K562 (cell line): ENCODE results near the gene TMEM50B. TPM values are rescaled to one million over a fixed set of nuclear protein-coding genes. Genes with fewer than 3 reads are reported as not detected.

Experiments
- BRCA1 ChIP-seq, 2 experiments: fragments of 450-650 bp in 1 of 2; sonication (generic) in 1 of 2; formaldehyde crosslinking in 1 of 2; IDR thresholded peaks; 2 replicates each; pipeline versions ENCODE4 v1.5.0 to v1.6.1; 2017 to 2020; ENCODE audit warnings: mild to moderate bottlenecking in 1 of 2, missing genetic modification reagents in 1 of 2
- GATAD2A ChIP-seq: fragments of 450-650 bp; IDR thresholded peaks from 2 replicates; pipeline ENCODE4 v1.6.1; 2017
- KLF10 ChIP-seq: fragments of 250-450 bp; sonication (Bioruptor Pico); IDR thresholded peaks from 2 replicates; pipeline ENCODE4 v1.6.1; 2021; ENCODE audit warnings: matching md5 sums
- NFE2 ChIP-seq: IDR thresholded peaks from 2 replicates; pipeline ENCODE4 v1.6.1; 2014; ENCODE audit warnings: antibody characterized with exemption, low read depth
- PHTF2 ChIP-seq: fragments of 250-450 bp; sonication (Bioruptor Pico); IDR thresholded peaks from 2 replicates; pipeline ENCODE4 v1.5.0; 2021; ENCODE audit warnings: mild to moderate bottlenecking
- SMAD4 ChIP-seq: fragments of 250-450 bp; sonication (Bioruptor Pico); conservative IDR thresholded peaks from 2 replicates; pipeline ENCODE4 v1.8.0; 2021; ENCODE audit warnings: inconsistent platforms, mild to moderate bottlenecking, moderate library complexity
- SREBF1 ChIP-seq: fragments of 150-350 bp; IDR thresholded peaks from 2 replicates; pipeline ENCODE4 v1.6.1; 2014; ENCODE audit warnings: antibody characterized with exemption, low read depth, low read length, borderline replicate concordance
- ZNF324 ChIP-seq: fragments of 250-450 bp; sonication (Bioruptor Pico); IDR thresholded peaks from 2 replicates; pipeline ENCODE4 v1.4.0; 2020; ENCODE audit warnings: mild to moderate bottlenecking
- ZSCAN29 ChIP-seq: fragments of 450-650 bp; IDR thresholded peaks from 2 replicates; pipeline ENCODE4 v1.6.1; 2017
- polyA plus RNA-seq, 8 experiments: library from polyadenylated mRNA; depleted of rRNA in 4 of 8; stranded (reverse) in 5 of 8; unstranded in 3 of 8; fragments of >200 nt; fragmentation: Nextera tagmentation in 2 of 8; fragmentation: Illumina TruSeq in 1 of 8; extraction: Ambion mirVana in 2 of 8; extraction: Trizol in 1 of 8; gene quantifications; 2 replicates each; pipeline versions ENCODE4 v1.2.1 to v1.2.3, GENCODE V29; 2011 to 2014; ENCODE audit warnings: inconsistent platforms in 1 of 8, missing spikeins in 1 of 8
- total RNA-seq, 7 experiments: library from RNA; depleted of rRNA in 6 of 7; stranded (reverse); fragments of >200 nt in 6 of 7; fragmentation: Illumina TruSeq in 2 of 7; extraction: Trizol in 2 of 7; gene quantifications; 2 replicates each; pipeline versions ENCODE4 v1.2.1 to v1.2.3, GENCODE V29; 2011 to 2021; ENCODE audit warnings: low replicate concordance in 1 of 7
- TF ChIP-seq, protein P1 (sequence below), 2 experiments: fragments of 450-650 bp in 1 of 2; sonication (generic) in 1 of 2; formaldehyde crosslinking in 1 of 2; IDR thresholded peaks; 2 replicates each; pipeline versions ENCODE4 v1.7.1 to v1.9.0; 2016 to 2022; ENCODE audit warnings: inconsistent platforms in 1 of 2, mild to moderate bottlenecking in 1 of 2, missing genetic modification reagents in 1 of 2
- TF ChIP-seq, protein P2 (sequence below): sonication (generic); formaldehyde crosslinking; IDR thresholded peaks from 2 replicates; pipeline ENCODE4 v1.8.0; 2023; ENCODE audit warnings: missing genetic modification reagents, mild to moderate bottlenecking, borderline replicate concordance

Gene TMEM50B
- total and polyA plus RNA-seq, 9 of the 15 experiments (the other 6 are each of a cell fraction or from before 2014, with no cell fraction given) = 20.5 to 64.6 (median 28.9) TPM

DNA sequence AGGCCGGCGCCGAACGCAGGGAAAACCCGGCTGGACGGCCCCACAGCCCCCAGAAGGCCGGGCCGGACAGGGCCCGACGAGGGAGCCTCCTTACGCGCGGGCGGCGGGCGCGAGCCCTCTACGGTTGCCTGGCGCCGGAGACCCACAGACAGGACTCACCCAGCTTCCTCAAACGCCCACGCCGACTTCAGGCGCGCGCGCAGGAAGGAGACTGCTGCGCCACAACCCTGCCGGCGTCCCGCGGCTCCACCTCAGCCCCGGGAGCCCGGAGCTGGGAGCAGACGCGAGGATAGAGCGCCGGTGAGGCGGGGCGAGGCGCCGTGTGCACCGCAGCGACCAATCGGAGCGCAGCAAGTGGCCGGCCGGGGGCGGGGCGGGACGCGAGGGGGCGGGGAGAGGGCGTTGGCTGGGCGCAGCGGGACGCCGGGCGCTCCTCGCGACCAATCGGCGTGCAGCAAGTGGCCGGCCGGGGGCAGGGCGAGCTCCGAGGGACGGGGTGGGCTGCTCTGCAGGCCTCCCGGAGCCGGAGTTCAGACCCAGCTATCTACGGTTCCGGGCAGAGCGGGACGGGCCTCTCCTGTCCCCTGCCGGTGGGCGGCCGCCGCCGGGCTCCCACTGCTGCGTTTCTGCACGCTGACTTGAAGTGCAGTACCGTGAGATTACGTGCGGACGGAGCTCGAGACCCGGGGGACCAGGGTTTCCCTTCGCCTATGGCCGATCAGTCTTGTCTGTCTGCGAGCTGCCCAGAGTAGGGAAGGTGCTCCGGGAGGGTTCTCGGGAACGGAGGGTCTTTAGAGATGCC, at the start of gene TMEM50B (continued):
- TF ChIP-seq PHTF2 (CRISPR knock-in tag) (no peak), BRCA1 (IDR thresholded peaks at IDR 0.05) (no peak), BRCA1 (CRISPR knock-in tag; IDR thresholded peaks at IDR 0.05) (no peak), SREBF1 (no peak), ZNF324 (CRISPR knock-in tag) (no peak), SMAD4 (peak; percentile 91), KLF10 (no peak), GATAD2A (peak; percentile 51; the same call in 1 of the 2 replicates), ZSCAN29 (no peak; the same call in 1 of the 2 replicates), NFE2 (no peak)
- TF ChIP-seq, protein P1, sequence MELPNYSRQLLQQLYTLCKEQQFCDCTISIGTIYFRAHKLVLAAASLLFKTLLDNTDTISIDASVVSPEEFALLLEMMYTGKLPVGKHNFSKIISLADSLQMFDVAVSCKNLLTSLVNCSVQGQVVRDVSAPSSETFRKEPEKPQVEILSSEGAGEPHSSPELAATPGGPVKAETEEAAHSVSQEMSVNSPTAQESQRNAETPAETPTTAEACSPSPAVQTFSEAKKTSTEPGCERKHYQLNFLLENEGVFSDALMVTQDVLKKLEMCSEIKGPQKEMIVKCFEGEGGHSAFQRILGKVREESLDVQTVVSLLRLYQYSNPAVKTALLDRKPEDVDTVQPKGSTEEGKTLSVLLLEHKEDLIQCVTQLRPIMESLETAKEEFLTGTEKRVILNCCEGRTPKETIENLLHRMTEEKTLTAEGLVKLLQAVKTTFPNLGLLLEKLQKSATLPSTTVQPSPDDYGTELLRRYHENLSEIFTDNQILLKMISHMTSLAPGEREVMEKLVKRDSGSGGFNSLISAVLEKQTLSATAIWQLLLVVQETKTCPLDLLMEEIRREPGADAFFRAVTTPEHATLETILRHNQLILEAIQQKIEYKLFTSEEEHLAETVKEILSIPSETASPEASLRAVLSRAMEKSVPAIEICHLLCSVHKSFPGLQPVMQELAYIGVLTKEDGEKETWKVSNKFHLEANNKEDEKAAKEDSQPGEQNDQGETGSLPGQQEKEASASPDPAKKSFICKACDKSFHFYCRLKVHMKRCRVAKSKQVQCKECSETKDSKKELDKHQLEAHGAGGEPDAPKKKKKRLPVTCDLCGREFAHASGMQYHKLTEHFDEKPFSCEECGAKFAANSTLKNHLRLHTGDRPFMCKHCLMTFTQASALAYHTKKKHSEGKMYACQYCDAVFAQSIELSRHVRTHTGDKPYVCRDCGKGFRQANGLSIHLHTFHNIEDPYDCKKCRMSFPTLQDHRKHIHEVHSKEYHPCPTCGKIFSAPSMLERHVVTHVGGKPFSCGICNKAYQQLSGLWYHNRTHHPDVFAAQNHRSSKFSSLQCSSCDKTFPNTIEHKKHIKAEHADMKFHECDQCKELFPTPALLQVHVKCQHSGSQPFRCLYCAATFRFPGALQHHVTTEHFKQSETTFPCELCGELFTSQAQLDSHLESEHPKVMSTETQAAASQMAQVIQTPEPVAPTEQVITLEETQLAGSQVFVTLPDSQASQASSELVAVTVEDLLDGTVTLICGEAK (IDR thresholded peaks at IDR 0.05) = no peak
- TF ChIP-seq, protein P1 (CRISPR knock-in tag; IDR thresholded peaks at IDR 0.05) = no peak
- TF ChIP-seq, protein P2, sequence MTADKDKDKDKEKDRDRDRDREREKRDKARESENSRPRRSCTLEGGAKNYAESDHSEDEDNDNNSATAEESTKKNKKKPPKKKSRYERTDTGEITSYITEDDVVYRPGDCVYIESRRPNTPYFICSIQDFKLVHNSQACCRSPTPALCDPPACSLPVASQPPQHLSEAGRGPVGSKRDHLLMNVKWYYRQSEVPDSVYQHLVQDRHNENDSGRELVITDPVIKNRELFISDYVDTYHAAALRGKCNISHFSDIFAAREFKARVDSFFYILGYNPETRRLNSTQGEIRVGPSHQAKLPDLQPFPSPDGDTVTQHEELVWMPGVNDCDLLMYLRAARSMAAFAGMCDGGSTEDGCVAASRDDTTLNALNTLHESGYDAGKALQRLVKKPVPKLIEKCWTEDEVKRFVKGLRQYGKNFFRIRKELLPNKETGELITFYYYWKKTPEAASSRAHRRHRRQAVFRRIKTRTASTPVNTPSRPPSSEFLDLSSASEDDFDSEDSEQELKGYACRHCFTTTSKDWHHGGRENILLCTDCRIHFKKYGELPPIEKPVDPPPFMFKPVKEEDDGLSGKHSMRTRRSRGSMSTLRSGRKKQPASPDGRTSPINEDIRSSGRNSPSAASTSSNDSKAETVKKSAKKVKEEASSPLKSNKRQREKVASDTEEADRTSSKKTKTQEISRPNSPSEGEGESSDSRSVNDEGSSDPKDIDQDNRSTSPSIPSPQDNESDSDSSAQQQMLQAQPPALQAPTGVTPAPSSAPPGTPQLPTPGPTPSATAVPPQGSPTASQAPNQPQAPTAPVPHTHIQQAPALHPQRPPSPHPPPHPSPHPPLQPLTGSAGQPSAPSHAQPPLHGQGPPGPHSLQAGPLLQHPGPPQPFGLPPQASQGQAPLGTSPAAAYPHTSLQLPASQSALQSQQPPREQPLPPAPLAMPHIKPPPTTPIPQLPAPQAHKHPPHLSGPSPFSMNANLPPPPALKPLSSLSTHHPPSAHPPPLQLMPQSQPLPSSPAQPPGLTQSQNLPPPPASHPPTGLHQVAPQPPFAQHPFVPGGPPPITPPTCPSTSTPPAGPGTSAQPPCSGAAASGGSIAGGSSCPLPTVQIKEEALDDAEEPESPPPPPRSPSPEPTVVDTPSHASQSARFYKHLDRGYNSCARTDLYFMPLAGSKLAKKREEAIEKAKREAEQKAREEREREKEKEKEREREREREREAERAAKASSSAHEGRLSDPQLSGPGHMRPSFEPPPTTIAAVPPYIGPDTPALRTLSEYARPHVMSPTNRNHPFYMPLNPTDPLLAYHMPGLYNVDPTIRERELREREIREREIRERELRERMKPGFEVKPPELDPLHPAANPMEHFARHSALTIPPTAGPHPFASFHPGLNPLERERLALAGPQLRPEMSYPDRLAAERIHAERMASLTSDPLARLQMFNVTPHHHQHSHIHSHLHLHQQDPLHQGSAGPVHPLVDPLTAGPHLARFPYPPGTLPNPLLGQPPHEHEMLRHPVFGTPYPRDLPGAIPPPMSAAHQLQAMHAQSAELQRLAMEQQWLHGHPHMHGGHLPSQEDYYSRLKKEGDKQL (CRISPR knock-in tag) = no peak
